Smooth muscle cell (in vitro differentiated cells): ENCODE data around the gene TBC1D4. TPM values are rescaled to one million over a fixed set of nuclear protein-coding genes. Genes with fewer than 3 reads are reported as not detected.
A peak's percentile ranks its signal among the peaks of the same experiment; 100 is the strongest.

Source experiments
- DNase-seq: peaks from one replicate; lab custom pipeline; 2025; ENCODE audit not compliant: unreplicated experiment; lab: John Stamatoyannopoulos, UW
- H2AFZ ChIP-seq: fragments of 200-600 bp; sonication (generic); 2 replicates; pipeline ENCODE4 v1.6.0; 2016; ENCODE audit warnings: antibody characterized with exemption, low read depth, mild to moderate bottlenecking
- H3F3A ChIP-seq: fragments of 200-600 bp; sonication (generic); 2 replicates; pipeline ENCODE4 v1.6.0; 2017; ENCODE audit warnings: antibody characterized with exemption, low read depth
- H3K27ac ChIP-seq: fragments of 200-600 bp; sonication (generic); 2 replicates; pipeline ENCODE4 v1.5.1; 2016; ENCODE audit warnings: low read depth, mild to moderate bottlenecking
- H3K27me3 ChIP-seq: fragments of 200-600 bp; sonication (generic); 2 replicates; pipeline ENCODE4 v1.6.1; 2016; ENCODE audit warnings: low read depth, mild to moderate bottlenecking
- H3K36me3 ChIP-seq: fragments of 200-600 bp; sonication (generic); 2 replicates; pipeline ENCODE4 v1.5.1; 2016; ENCODE audit warnings: low read depth
- H3K4me1 ChIP-seq: fragments of 200-600 bp; sonication (generic); 2 replicates; pipeline ENCODE4 v1.5.1; 2016; ENCODE audit warnings: low read depth
- H3K4me2 ChIP-seq: fragments of 200-600 bp; sonication (generic); 2 replicates; pipeline ENCODE4 v1.6.0; 2016; ENCODE audit warnings: mild to moderate bottlenecking
- H3K4me3 ChIP-seq: fragments of 200-600 bp; sonication (generic); 2 replicates; pipeline ENCODE4 v1.5.1; 2016; ENCODE audit warnings: mild to moderate bottlenecking
- H3K79me2 ChIP-seq: fragments of 200-600 bp; sonication (generic); 2 replicates; pipeline ENCODE4 v1.6.0; 2016; ENCODE audit warnings: low read depth, mild to moderate bottlenecking
- H3K9ac ChIP-seq: fragments of 200-600 bp; sonication (generic); 2 replicates; pipeline ENCODE4 v1.6.0; 2016; ENCODE audit warnings: low read depth
- H3K9me3 ChIP-seq: fragments of 200-600 bp; sonication (generic); replicated peaks from 2 replicates; pipeline ENCODE4 v1.5.1; 2016; ENCODE audit warnings: low read depth
- H4K20me1 ChIP-seq: fragments of 200-600 bp; sonication (generic); 2 replicates; pipeline ENCODE4 v1.6.0; 2016; ENCODE audit warnings: low read depth
- WGBS: methylation state at CpG from one replicate; pipeline ENCODE4 v1.1.7; 2016; ENCODE audit warnings: low lambda C conversion rate; 5-methylcytosine and 5-hydroxymethylcytosine counted together
- polyA plus RNA-seq: library from polyadenylated mRNA; unstranded; fragments of >200 nt; fragmentation: Nextera tagmentation; extraction: Ambion mirVana; gene quantifications from 2 replicates; pipeline ENCODE4 v1.2.1, GENCODE V29; 2016
- total RNA-seq: library from RNA; depleted of rRNA; stranded (reverse); fragments of >200 nt; gene quantifications from 2 replicates; pipeline ENCODE4 v1.2.3, GENCODE V29; 2014
- TF ChIP-seq, protein P1 (sequence below): fragments of 200-600 bp; sonication (generic); IDR thresholded peaks from 2 replicates; pipeline ENCODE4 v1.5.1; 2017; ENCODE audit warnings: borderline replicate concordance, mild to moderate bottlenecking, antibody characterized with exemption; ENCODE audit not compliant: insufficient read depth, poor library complexity, severe bottlenecking

TBC1D4 gene
- total and polyA plus RNA-seq, 2 experiments from 2014 or later: 7.7 to 21.9 TPM

GRCh38 chr13:75360170-75360569 lies 121.8 kb downstream of the TBC1D4 start:
- Histone ChIP-seq H3K27ac (peak overlapping the region; percentile 95), H3K36me3 (no peaks in the 10 kb centered on the region), H3K79me2 (peaks cover 4% of the 10 kb centered on the region), H3K4me3 (no peak overlapping the region), H3K9me3 (no peaks in the 10 kb centered on the region), H3F3A (peaks cover 2% of the 10 kb centered on the region), H3K9ac (no peak overlapping the region), H2AFZ (no peak overlapping the region), H3K4me2 (no peak overlapping the region), H3K4me1 (peaks cover 23% of the 10 kb centered on the region), H3K27me3 (no peaks in the 10 kb centered on the region), H4K20me1 (no peaks in the 10 kb centered on the region)
- TF ChIP-seq, protein P1, sequence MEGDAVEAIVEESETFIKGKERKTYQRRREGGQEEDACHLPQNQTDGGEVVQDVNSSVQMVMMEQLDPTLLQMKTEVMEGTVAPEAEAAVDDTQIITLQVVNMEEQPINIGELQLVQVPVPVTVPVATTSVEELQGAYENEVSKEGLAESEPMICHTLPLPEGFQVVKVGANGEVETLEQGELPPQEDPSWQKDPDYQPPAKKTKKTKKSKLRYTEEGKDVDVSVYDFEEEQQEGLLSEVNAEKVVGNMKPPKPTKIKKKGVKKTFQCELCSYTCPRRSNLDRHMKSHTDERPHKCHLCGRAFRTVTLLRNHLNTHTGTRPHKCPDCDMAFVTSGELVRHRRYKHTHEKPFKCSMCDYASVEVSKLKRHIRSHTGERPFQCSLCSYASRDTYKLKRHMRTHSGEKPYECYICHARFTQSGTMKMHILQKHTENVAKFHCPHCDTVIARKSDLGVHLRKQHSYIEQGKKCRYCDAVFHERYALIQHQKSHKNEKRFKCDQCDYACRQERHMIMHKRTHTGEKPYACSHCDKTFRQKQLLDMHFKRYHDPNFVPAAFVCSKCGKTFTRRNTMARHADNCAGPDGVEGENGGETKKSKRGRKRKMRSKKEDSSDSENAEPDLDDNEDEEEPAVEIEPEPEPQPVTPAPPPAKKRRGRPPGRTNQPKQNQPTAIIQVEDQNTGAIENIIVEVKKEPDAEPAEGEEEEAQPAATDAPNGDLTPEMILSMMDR: no peak
- WGBS: 93% methylated on average over 1 of the region's 1 CpG
- no peak for DNase-seq

GRCh38 chr13:75359266-75359665 lies 122.7 kb downstream of the TBC1D4 start:
- H3K4me2 ChIP-seq: peak overlapping the region; percentile 46
- TF ChIP-seq, protein P1: no peak
- H3F3A ChIP-seq: no peaks in the 10 kb centered on the region
- no peak overlapping the region for H3K9ac ChIP-seq
- H3K36me3 ChIP-seq: no peaks in the 10 kb centered on the region
- H2AFZ ChIP-seq: no peak overlapping the region
- DNase-seq: no peak
- H3K9me3 ChIP-seq: no peaks in the 10 kb centered on the region
- H3K27ac ChIP-seq: peak overlapping the region; percentile 95
- H3K79me2 ChIP-seq: no peaks in the 10 kb centered on the region
- H3K4me3 ChIP-seq: no peak overlapping the region
- no peaks in the 10 kb centered on the region for H3K27me3 ChIP-seq
- no peaks in the 10 kb centered on the region for H4K20me1 ChIP-seq
- WGBS: 5% methylated on average over 2 of the region's 2 CpGs
- H3K4me1 ChIP-seq: peaks cover 22% of the 10 kb centered on the region

- no peaks in the 10 kb centered on the region for H3K9me3 ChIP-seq
- WGBS: 76% methylated on average over 6 of the region's 6 CpGs
- H3K4me3 ChIP-seq: no peak overlapping the region
- H3K4me1 ChIP-seq: peaks cover 22% of the 10 kb centered on the region
- no peaks in the 10 kb centered on the region for H4K20me1 ChIP-seq
- H3K9ac ChIP-seq: no peak overlapping the region
- TF ChIP-seq, protein P1: peak; percentile 43
- no peaks in the 10 kb centered on the region for H3K36me3 ChIP-seq
- no peak for DNase-seq
- no peak overlapping the region for H2AFZ ChIP-seq
- no peak overlapping the region for H3K4me2 ChIP-seq
- peak overlapping the region; percentile 95 for H3K27ac ChIP-seq
- H3K27me3 ChIP-seq: no peaks in the 10 kb centered on the region
- no peaks in the 10 kb centered on the region for H3K79me2 ChIP-seq
- H3F3A ChIP-seq: no peaks in the 10 kb centered on the region
These were observed 124.2 kb downstream of the TBC1D4 start for GRCh38 chr13:75357576-75358289.

GRCh38 chr13:75356421-75356820 lies 125.5 kb downstream of the TBC1D4 start:
- Histone ChIP-seq H2AFZ (no peak overlapping the region), H3K9ac (no peak overlapping the region), H4K20me1 (no peaks in the 10 kb centered on the region), H3K27ac (no peak overlapping the region), H3K4me1 (peaks cover 22% of the 10 kb centered on the region), H3K36me3 (no peaks in the 10 kb centered on the region), H3F3A (no peaks in the 10 kb centered on the region), H3K9me3 (no peaks in the 10 kb centered on the region), H3K4me3 (no peak overlapping the region), H3K4me2 (peak overlapping the region; percentile 19), H3K27me3 (no peaks in the 10 kb centered on the region), H3K79me2 (no peaks in the 10 kb centered on the region)
- TF ChIP-seq, protein P1: no peak
- 62% methylated on average over 3 of the region's 3 CpGs for WGBS
- DNase-seq: no peak
